Measurements from ENCODE around the gene REPIN1.

Gene REPIN1

GRCh38 chr7:150365673-150366398, 2.8 kb upstream of the REPIN1 start:
- TF ChIP-seq CTCF (IDR thresholded peaks at IDR 0.05; ENCODE audit: borderline replicate concordance, insufficient read depth, low read depth, low read length) = no peak
- H3K4me3 ChIP-seq (ENCODE audit: low read depth, low read length) = no peak overlapping the region

- H3K4me3 ChIP-seq (ENCODE audit: low read depth, low read length) = peak overlapping the region; percentile 95
- TF ChIP-seq CTCF (IDR thresholded peaks at IDR 0.05; ENCODE audit: borderline replicate concordance, insufficient read depth, low read depth, low read length) = no peak
Observed at GRCh38 chr7:150367677-150368095, 936 bp upstream of the REPIN1 start.

- peak overlapping the region; percentile 95 for H3K4me3 ChIP-seq (ENCODE audit: low read depth, low read length)
- no peak for TF ChIP-seq CTCF (IDR thresholded peaks at IDR 0.05; ENCODE audit: borderline replicate concordance, insufficient read depth, low read depth, low read length)
Observed at GRCh38 chr7:150368884-150369747, 494 bp downstream of the REPIN1 start.

- no peak for TF ChIP-seq CTCF (IDR thresholded peaks at IDR 0.05; ENCODE audit: borderline replicate concordance, insufficient read depth, low read depth, low read length)
- peak overlapping the region; percentile 95 for H3K4me3 ChIP-seq (ENCODE audit: low read depth, low read length)
Observed at GRCh38 chr7:150369748-150370501, 1.3 kb downstream of the REPIN1 start.

GRCh38 chr7:150370612-150371071, 2.0 kb downstream of the REPIN1 start:
- TF ChIP-seq CTCF (IDR thresholded peaks at IDR 0.05; ENCODE audit: borderline replicate concordance, insufficient read depth, low read depth, low read length) = no peak

GRCh38 chr7:150371131-150371995, 2.7 kb downstream of the REPIN1 start:
- no peak overlapping the region for H3K4me3 ChIP-seq (ENCODE audit: low read depth, low read length)
- TF ChIP-seq CTCF (IDR thresholded peaks at IDR 0.05; ENCODE audit: borderline replicate concordance, insufficient read depth, low read depth, low read length) = no peak

More at GRCh38 chr7:150370612-150371071, 2.0 kb downstream of the REPIN1 start:
- H3K4me3 ChIP-seq (ENCODE audit: low read depth, low read length) = peak overlapping the region; percentile 95
